Sigmoid colon (tissue), 7 donors: ENCODE data around the gene RNF26. TPM values are rescaled to one million over a fixed set of nuclear protein-coding genes. Genes with fewer than 3 reads are reported as not detected.
A peak's percentile ranks its signal among the peaks of the same experiment; 100 is the strongest.

Experiments used
- DNase-seq: peaks from one replicate; pipeline ENCODE4 v3.0.0-alpha.2; 2019
- H3K27ac ChIP-seq, 4 donors: fragments of 200-600 bp; sonication (generic); one replicate each; pipeline ENCODE4 v1.5.1; 2016 to 2019; ENCODE audit warnings: mild to moderate bottlenecking in 1 of 4
- H3K27me3 ChIP-seq, 3 donors: fragments of 200-600 bp; sonication (generic); one replicate each; pipeline ENCODE4 v1.5.1; 2019; ENCODE audit warnings: mild to moderate bottlenecking in 1 of 3
- H3K36me3 ChIP-seq, 4 donors: fragments of 200-600 bp; sonication (generic); one replicate each; pipeline ENCODE4 v1.5.1; 2016 to 2019
- H3K4me1 ChIP-seq, 4 donors: fragments of 200-600 bp; sonication (generic); one replicate each; pipeline ENCODE4 v1.5.1; 2017 to 2019
- H3K4me3 ChIP-seq, 4 donors: fragments of 200-600 bp; sonication (generic); one replicate each; pipeline ENCODE4 v1.5.1; 2017 to 2019; ENCODE audit warnings: mild to moderate bottlenecking in 2 of 4, moderate library complexity in 1 of 4
- H3K9me3 ChIP-seq, 4 donors: fragments of 200-600 bp in 3 of 4; sonication (generic) in 3 of 4; one replicate each; pipeline versions ENCODE4 v1.5.1 to v1.6.1; 2013 to 2019
- EP300 ChIP-seq, 4 donors: sonication (generic); formaldehyde crosslinking; IDR thresholded peaks; one replicate each; pipeline ENCODE4 v1.6.1; 2017; ENCODE audit warnings: antibody characterized with exemption in 4 of 4
- POLR2A ChIP-seq, 2 donors: fragments of 450-650 bp; IDR thresholded peaks; one replicate each; pipeline ENCODE4 v1.6.1; 2016; ENCODE audit warnings: antibody characterized with exemption in 2 of 2, mild to moderate bottlenecking in 2 of 2, moderate library complexity in 2 of 2
- POLR2AphosphoS5 ChIP-seq, 4 donors: sonication (generic); formaldehyde crosslinking; IDR thresholded peaks; one replicate each; pipeline ENCODE4 v1.6.1; 2017; ENCODE audit warnings: antibody characterized with exemption in 4 of 4
- WGBS, 2 donors: extraction: QIAGEN DNeasy Blood & Tissue Kit; methylation state at CpG; one replicate each; pipeline ENCODE4 v1.1.7; 2013; 5-methylcytosine and 5-hydroxymethylcytosine counted together
- intact Hi-C: fragments of 100-400 bp; cut with DNase I; formaldehyde crosslinking; loops from one replicate; pipeline ENCODE4 v1.15.1; 2023
- polyA plus RNA-seq, 3 donors: library from polyadenylated mRNA; stranded (reverse); fragments of 200-250 nt; gene quantifications; one replicate each; pipeline ENCODE4 v1.2.3, GENCODE V29; 2013
- total RNA-seq, 4 donors: library from RNA; depleted of rRNA; stranded (reverse); fragments of >200 nt; gene quantifications; one replicate each; pipeline ENCODE4 v1.1.0, GENCODE V29; 2016
- TF ChIP-seq, protein P1 (sequence below), 4 experiments: fragments of 450-650 bp in 3 of 4; fragments of 200-600 bp in 1 of 4; IDR thresholded peaks; one replicate each; pipeline ENCODE4 v1.5.1; 2016 to 2019; ENCODE audit warnings: antibody characterized with exemption in 4 of 4, mild to moderate bottlenecking in 3 of 4, moderate library complexity in 2 of 4
- donor health status: healthy with polysubstance abuse.
- donor health status: Bipolar disorder and iron deficiency.
- donor health status: healthy.

RNF26 gene
- total and polyA plus RNA-seq, 7 donors, result 6.2 to 26.1 (median 10.7) TPM

- 50 to 69% methylated on average over 18 of the region's 18 CpGs for whole genome bisulfite sequencing, 2 donors
- peaks cover 0 to 59% (median 42%) of the 10 kb centered on the region in 4 donors for H3K4me1 ChIP-seq
Measured at GRCh38 chr11:119314726-119315125, 19.6 kb upstream of the RNF26 start.

GRCh38 chr11:119315131-119316015 lies 19.0 kb upstream of the RNF26 start:
- peak; percentile 79 for DNase-seq

More at GRCh38 chr11:119314726-119315125, 19.6 kb upstream of the RNF26 start:
- H3K4me3 ChIP-seq, result peak overlapping the region; percentile 62 to 90 (median 76)
- no peak for DNase-seq
- no peaks in the 10 kb centered on the region for H3K9me3 ChIP-seq
- intact Hi-C loops, result no loop called here
- TF ChIP-seq, protein P1, sequence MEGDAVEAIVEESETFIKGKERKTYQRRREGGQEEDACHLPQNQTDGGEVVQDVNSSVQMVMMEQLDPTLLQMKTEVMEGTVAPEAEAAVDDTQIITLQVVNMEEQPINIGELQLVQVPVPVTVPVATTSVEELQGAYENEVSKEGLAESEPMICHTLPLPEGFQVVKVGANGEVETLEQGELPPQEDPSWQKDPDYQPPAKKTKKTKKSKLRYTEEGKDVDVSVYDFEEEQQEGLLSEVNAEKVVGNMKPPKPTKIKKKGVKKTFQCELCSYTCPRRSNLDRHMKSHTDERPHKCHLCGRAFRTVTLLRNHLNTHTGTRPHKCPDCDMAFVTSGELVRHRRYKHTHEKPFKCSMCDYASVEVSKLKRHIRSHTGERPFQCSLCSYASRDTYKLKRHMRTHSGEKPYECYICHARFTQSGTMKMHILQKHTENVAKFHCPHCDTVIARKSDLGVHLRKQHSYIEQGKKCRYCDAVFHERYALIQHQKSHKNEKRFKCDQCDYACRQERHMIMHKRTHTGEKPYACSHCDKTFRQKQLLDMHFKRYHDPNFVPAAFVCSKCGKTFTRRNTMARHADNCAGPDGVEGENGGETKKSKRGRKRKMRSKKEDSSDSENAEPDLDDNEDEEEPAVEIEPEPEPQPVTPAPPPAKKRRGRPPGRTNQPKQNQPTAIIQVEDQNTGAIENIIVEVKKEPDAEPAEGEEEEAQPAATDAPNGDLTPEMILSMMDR (IDR thresholded peaks at IDR 0.05), result no peak
- no peak for TF ChIP-seq POLR2A (IDR thresholded peaks at IDR 0.05)
- H3K27ac ChIP-seq, result peak overlapping the region; percentile 93 to 99 (median 96)
- peaks cover 24 to 53% (median 42%) of the 10 kb centered on the region in 4 donors for H3K36me3 ChIP-seq
- no peaks in the 10 kb centered on the region for H3K27me3 ChIP-seq

GRCh38 chr11:119316016-119316728 lies 18.2 kb upstream of the RNF26 start:
- 1% methylated on average over 46 of the region's 46 CpGs for WGBS, 2 donors
- intact Hi-C loops, result loop anchor here (2.0 kb wide), 1 partner anchor 221 kb away; a partner anchor contains a TSS
- peak in 1 of 2 donors; percentile 42 for TF ChIP-seq POLR2A (IDR thresholded peaks at IDR 0.05)
- TF ChIP-seq POLR2AphosphoS5 (IDR thresholded peaks at IDR 0.05), result peak; percentile 29 to 67 (median 64)
- TF ChIP-seq, protein P1 (IDR thresholded peaks at IDR 0.05), result no peak
- TF ChIP-seq EP300 (IDR thresholded peaks at IDR 0.05), result no peak
- Histone ChIP-seq H3K4me1 (peaks cover 0 to 74% (median 54%) of the 10 kb centered on the region in 4 donors), H3K9me3 (no peaks in the 10 kb centered on the region), H3K27ac (peak overlapping the region; percentile 93 to 99 (median 96)), H3K4me3 (peak overlapping the region; percentile 62 to 90 (median 76)), H3K36me3 (peaks cover 11 to 38% (median 27%) of the 10 kb centered on the region in 4 donors), H3K27me3 (no peaks in the 10 kb centered on the region)
- DNase-seq, result peak; percentile 91

More at GRCh38 chr11:119315131-119316015, 19.0 kb upstream of the RNF26 start:
- Histone ChIP-seq H3K4me1 (peaks cover 0 to 66% (median 49%) of the 10 kb centered on the region in 4 donors), H3K9me3 (no peaks in the 10 kb centered on the region), H3K4me3 (peak overlapping the region; percentile 62 to 90 (median 76)), H3K27ac (peak overlapping the region; percentile 93 to 99 (median 96)), H3K36me3 (peaks cover 19 to 46% (median 35%) of the 10 kb centered on the region in 4 donors), H3K27me3 (no peaks in the 10 kb centered on the region)
- 4% methylated on average over 29 of the region's 29 CpGs for WGBS, 2 donors
- intact Hi-C loops, result loop anchor here (2.0 kb wide), 1 partner anchor 221 kb away; a partner anchor contains a TSS
- TF ChIP-seq POLR2A (IDR thresholded peaks at IDR 0.05) (peak in 1 of 2 donors; percentile 23), POLR2AphosphoS5 (IDR thresholded peaks at IDR 0.05) (peak; percentile 17 to 74 (median 50)), EP300 (IDR thresholded peaks at IDR 0.05) (no peak)
- TF ChIP-seq, protein P1 (IDR thresholded peaks at IDR 0.05), result peak in 2 of 4 experiments; percentile 19 to 42

DNA sequence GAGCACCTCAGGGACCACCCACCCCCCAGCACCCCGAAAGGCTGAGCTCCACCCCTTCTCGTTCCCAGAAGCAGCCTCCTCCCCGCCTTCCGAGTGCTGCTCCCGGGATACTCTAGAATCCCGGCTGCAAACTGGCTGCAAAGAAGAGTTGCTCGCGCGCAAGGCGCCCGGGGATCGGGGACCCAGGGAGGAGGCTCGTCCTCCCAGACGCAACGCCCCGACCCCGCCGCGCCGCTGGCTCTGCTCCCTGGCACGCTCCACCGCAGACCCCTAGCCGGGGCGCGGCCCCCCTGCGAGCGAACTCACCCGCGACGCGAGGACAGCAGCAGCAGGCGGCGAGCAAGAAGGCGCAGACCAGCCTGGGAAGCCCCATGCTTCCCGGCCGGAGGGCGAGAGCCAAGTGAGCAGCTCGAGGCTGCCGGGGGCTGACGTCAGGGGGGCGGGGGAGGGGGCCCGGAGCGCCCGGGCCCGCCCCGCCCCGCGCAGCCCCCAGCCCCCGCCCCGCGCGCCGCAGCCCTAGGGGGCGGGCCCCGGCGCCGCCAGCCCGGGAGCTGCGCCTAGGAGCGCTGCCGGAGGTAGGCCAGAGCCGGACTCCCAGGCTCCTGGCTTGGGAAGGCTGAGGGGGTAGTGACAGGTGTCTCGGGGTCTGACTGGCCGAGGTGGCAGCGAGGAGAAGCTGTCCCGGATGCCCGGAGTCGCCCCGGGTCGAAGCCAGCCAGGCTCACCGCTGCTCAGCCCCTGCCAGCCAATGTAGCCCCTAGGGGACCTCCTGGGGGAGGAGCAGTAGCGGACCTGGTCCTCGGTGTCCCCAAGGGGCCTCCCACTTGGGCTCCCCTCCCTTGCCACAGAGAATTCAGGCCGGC lies 17.4 kb upstream of the RNF26 start, which contains the start of gene MCAM:
MCAM (minus strand) TSS at position 402 of the 863 bp plus-strand sequence; CDS start at position 373, 29 bp downstream.
- intact Hi-C loops, result loop anchor here (2.0 kb wide), 1 partner anchor 222 kb away; a partner anchor contains a TSS
- H3K4me3 ChIP-seq, result peak within 1 kb of the TSS; percentile 62 to 90 (median 76)
- H3K4me1 ChIP-seq, result peaks cover 0 to 82% (median 61%) of the 10 kb centered on the region in 4 donors
- peak within 1 kb of the TSS; percentile 93 to 99 (median 96) for H3K27ac ChIP-seq
- H3K9me3 ChIP-seq, result no peaks in the 10 kb centered on the region
- peaks cover 9 to 30% (median 19%) of the 10 kb centered on the region in 4 donors for H3K36me3 ChIP-seq
- peak; percentile 89 to 97 (median 94) for TF ChIP-seq POLR2AphosphoS5 (IDR thresholded peaks at IDR 0.05)
- TF ChIP-seq, protein P1 (IDR thresholded peaks at IDR 0.05), result no peak
- TF ChIP-seq EP300 (IDR thresholded peaks at IDR 0.05), result no peak
- peak; percentile 69 to 78 for TF ChIP-seq POLR2A (IDR thresholded peaks at IDR 0.05)
- WGBS, 2 donors, result 2 to 4% methylated on average over 74 of the region's 74 CpGs
- no peaks in the 10 kb centered on the region for H3K27me3 ChIP-seq
- peak; percentile 86 for DNase-seq
